Neural progenitor cell (in vitro differentiated cells): ENCODE data around the gene FKBP14. TPM values are rescaled to one million over a fixed set of nuclear protein-coding genes. Genes with fewer than 3 reads are reported as not detected.

Source experiments
- DNase-seq: peaks from one replicate; pipeline ENCODE4 v3.0.0-alpha.2; 2016; ENCODE audit warnings: low spot score
- H2AFZ ChIP-seq: fragments of 200-600 bp; sonication (generic); replicated peaks from 2 replicates; pipeline ENCODE4 v1.6.1; 2016; ENCODE audit warnings: antibody characterized with exemption
- H3F3A ChIP-seq: fragments of 200-600 bp; sonication (generic); 2 replicates; pipeline ENCODE4 v1.6.1; 2016; ENCODE audit warnings: antibody characterized with exemption, low read depth
- H3K27ac ChIP-seq: fragments of 200-600 bp; sonication (generic); 2 replicates; pipeline ENCODE4 v1.5.1; 2016; ENCODE audit warnings: mild to moderate bottlenecking
- H3K27me3 ChIP-seq: fragments of 200-600 bp; sonication (generic); 2 replicates; pipeline ENCODE4 v1.6.1; 2016; ENCODE audit warnings: mild to moderate bottlenecking, moderate library complexity
- H3K36me3 ChIP-seq: fragments of 200-600 bp; sonication (generic); 2 replicates; pipeline ENCODE4 v1.5.1; 2016
- H3K4me1 ChIP-seq: fragments of 200-600 bp; sonication (generic); 2 replicates; pipeline ENCODE4 v1.6.1; 2016; ENCODE audit warnings: mixed run types
- H3K4me2 ChIP-seq: fragments of 200-600 bp; sonication (generic); 2 replicates; pipeline ENCODE4 v1.6.1; 2016
- H3K4me3 ChIP-seq: fragments of 200-600 bp; sonication (generic); 2 replicates; pipeline ENCODE4 v1.5.1; 2016
- H3K79me2 ChIP-seq: fragments of 200-600 bp; sonication (generic); 2 replicates; pipeline ENCODE4 v1.6.1; 2016; ENCODE audit warnings: low read depth
- H3K9ac ChIP-seq: fragments of 200-600 bp; sonication (generic); 2 replicates; pipeline ENCODE4 v1.6.1; 2016
- H3K9me3 ChIP-seq: fragments of 200-600 bp; sonication (generic); 2 replicates; pipeline ENCODE4 v1.5.1; 2016; ENCODE audit warnings: low read depth
- H4K20me1 ChIP-seq: fragments of 200-600 bp; sonication (generic); 2 replicates; pipeline ENCODE4 v1.6.1; 2016; ENCODE audit warnings: low read depth
- H3K27ac Mint-ChIP-seq: 3 replicates; pipeline ENCODE4 v1.8.0; 2021; ENCODE audit warnings: mixed read lengths
- H3K27me3 Mint-ChIP-seq: 2 replicates; pipeline ENCODE4 v1.8.0; 2022; ENCODE audit warnings: low read depth, mild to moderate bottlenecking, inconsistent platforms, moderate library complexity, mixed read lengths; ENCODE audit not compliant: insufficient read depth
- H3K36me3 Mint-ChIP-seq: 3 replicates; pipeline ENCODE4 v1.8.0; 2021; ENCODE audit warnings: mixed read lengths
- H3K4me1 Mint-ChIP-seq: 3 replicates; pipeline ENCODE4 v1.8.0; 2021; ENCODE audit warnings: mixed read lengths
- H3K4me3 Mint-ChIP-seq: 3 replicates; pipeline ENCODE4 v1.8.0; 2021; ENCODE audit warnings: mild to moderate bottlenecking, moderate library complexity, mixed read lengths
- H3K9me3 Mint-ChIP-seq: 3 replicates; pipeline ENCODE4 v1.8.0; 2020; ENCODE audit warnings: mixed read lengths
- EZH2 ChIP-seq: fragments of 200-600 bp; sonication (generic); IDR thresholded peaks from 2 replicates; pipeline ENCODE4 v1.6.1; 2017; ENCODE audit warnings: antibody characterized with exemption, mild to moderate bottlenecking, moderate library complexity
- EZH2phosphoT487 ChIP-seq: fragments of 200-600 bp; sonication (generic); IDR thresholded peaks from 2 replicates; pipeline ENCODE4 v1.6.1; 2017; ENCODE audit warnings: antibody characterized with exemption
- total RNA-seq: library from RNA; depleted of rRNA; stranded (reverse); fragments of >200 nt; gene quantifications from 2 replicates; pipeline ENCODE4 v1.2.3, GENCODE V29; 2015; ENCODE audit warnings: low replicate concordance
- TF ChIP-seq, protein P1 (sequence below): fragments of 200-600 bp; sonication (generic); IDR thresholded peaks from 2 replicates; pipeline ENCODE4 v1.5.1; 2017; ENCODE audit warnings: antibody characterized with exemption, mild to moderate bottlenecking

Gene FKBP14
- total RNA-seq, 1 donor from 2014 or later, result 4.5 TPM

DNA sequence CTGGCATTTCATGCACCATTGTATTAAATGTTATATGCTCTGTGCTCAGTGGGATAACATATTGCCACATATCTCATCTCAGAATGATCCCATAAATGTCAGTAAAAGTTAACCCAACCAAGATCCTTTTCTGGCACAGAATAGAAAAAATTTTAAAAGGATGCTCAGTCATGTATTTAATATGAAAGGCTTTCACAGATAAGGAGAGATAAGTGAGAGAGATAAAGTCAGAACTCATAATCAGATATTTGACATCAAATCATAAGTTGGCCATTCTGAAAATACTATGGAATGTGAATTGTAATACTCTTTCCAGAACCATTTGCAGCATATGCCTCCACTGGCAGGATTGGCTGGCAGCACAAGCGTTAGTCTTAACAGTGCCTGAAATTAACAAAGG is 40.2 kb upstream of the FKBP14 start:
- peaks cover 3% of the 10 kb centered on the region for H3F3A ChIP-seq
- H3K27ac ChIP-seq, result no peak overlapping the region
- H3K9me3 ChIP-seq, result no peaks in the 10 kb centered on the region
- DNase-seq, result no peak
- peaks cover 9% of the 10 kb centered on the region for H3K36me3 ChIP-seq
- Mint-ChIP-seq H3K4me1 (peaks cover 6% of the 10 kb centered on the region), H3K36me3 (peaks cover 38% of the 10 kb centered on the region), H3K27ac (no peak overlapping the region), H3K4me3 (no peak overlapping the region), H3K9me3 (no peaks in the 10 kb centered on the region), H3K27me3 (peaks cover 2% of the 10 kb centered on the region)
- no peak overlapping the region for H3K4me2 ChIP-seq
- no peaks in the 10 kb centered on the region for H3K27me3 ChIP-seq
- no peak overlapping the region for H2AFZ ChIP-seq
- peaks cover 3% of the 10 kb centered on the region for H3K79me2 ChIP-seq
- no peak overlapping the region for H3K4me3 ChIP-seq
- H3K9ac ChIP-seq, result no peak overlapping the region
- peaks cover 26% of the 10 kb centered on the region for H4K20me1 ChIP-seq
- TF ChIP-seq EZH2, result no peak
- TF ChIP-seq, protein P1, sequence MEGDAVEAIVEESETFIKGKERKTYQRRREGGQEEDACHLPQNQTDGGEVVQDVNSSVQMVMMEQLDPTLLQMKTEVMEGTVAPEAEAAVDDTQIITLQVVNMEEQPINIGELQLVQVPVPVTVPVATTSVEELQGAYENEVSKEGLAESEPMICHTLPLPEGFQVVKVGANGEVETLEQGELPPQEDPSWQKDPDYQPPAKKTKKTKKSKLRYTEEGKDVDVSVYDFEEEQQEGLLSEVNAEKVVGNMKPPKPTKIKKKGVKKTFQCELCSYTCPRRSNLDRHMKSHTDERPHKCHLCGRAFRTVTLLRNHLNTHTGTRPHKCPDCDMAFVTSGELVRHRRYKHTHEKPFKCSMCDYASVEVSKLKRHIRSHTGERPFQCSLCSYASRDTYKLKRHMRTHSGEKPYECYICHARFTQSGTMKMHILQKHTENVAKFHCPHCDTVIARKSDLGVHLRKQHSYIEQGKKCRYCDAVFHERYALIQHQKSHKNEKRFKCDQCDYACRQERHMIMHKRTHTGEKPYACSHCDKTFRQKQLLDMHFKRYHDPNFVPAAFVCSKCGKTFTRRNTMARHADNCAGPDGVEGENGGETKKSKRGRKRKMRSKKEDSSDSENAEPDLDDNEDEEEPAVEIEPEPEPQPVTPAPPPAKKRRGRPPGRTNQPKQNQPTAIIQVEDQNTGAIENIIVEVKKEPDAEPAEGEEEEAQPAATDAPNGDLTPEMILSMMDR, result no peak
- no peak for TF ChIP-seq EZH2phosphoT487
- H3K4me1 ChIP-seq, result no peaks in the 10 kb centered on the region

DNA sequence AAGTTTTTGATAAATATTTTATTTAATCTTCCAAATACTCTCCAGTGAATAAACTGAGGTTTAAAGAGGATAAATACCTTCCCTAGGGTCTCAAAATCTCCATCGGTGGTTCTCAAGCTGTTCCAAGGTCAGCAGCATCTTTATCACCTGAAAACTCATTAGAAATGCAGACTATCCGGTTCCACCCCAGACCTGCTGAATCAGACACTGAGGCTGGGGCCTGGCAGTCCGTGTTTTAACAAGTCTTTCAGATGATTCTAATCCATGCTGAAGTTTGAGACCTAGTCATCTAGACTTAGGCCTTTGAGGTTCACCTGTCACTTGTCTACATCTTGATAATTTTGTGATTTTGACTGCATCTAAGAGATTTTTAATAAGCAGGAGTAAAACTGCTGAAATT is 39.2 kb upstream of the FKBP14 start:
- TF ChIP-seq, protein P1, result no peak
- no peak for TF ChIP-seq EZH2
- no peak for TF ChIP-seq EZH2phosphoT487
- no peak overlapping the region for H2AFZ ChIP-seq
- H4K20me1 ChIP-seq, result peaks cover 26% of the 10 kb centered on the region
- H3K9ac ChIP-seq, result no peak overlapping the region
- Mint-ChIP-seq H3K4me1 (peaks cover 6% of the 10 kb centered on the region), H3K9me3 (no peaks in the 10 kb centered on the region), H3K27me3 (peaks cover 2% of the 10 kb centered on the region), H3K4me3 (no peak overlapping the region), H3K36me3 (peaks cover 33% of the 10 kb centered on the region), H3K27ac (no peak overlapping the region)
- no peak for DNase-seq
- H3K79me2 ChIP-seq, result peaks cover 3% of the 10 kb centered on the region
- H3K4me3 ChIP-seq, result no peak overlapping the region
- H3K4me2 ChIP-seq, result no peak overlapping the region
- no peak overlapping the region for H3K27ac ChIP-seq
- H3K9me3 ChIP-seq, result no peaks in the 10 kb centered on the region
- H3F3A ChIP-seq, result peaks cover 9% of the 10 kb centered on the region
- H3K36me3 ChIP-seq, result peaks cover 9% of the 10 kb centered on the region
- no peaks in the 10 kb centered on the region for H3K27me3 ChIP-seq
- H3K4me1 ChIP-seq, result no peaks in the 10 kb centered on the region

DNA sequence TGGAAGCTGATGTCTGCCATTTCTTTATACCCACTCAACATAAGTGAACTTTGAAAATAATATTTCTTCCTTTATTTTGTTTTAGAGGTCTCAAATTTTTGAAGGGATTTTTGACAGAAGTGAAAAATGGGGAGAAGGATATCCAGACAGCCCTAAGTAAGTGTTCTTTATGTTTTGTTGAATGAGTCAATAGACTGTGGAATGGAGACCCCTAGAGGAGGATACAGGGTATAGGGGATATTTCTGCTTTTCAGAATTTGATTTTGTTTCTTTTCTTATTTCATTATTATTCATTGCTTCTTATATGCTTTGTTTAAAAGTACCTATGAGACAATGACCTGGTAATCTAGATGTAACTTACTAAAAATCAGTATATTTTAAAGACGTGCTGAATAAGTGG is 36.1 kb upstream of the FKBP14 start:
- no peak overlapping the region for H3K9ac ChIP-seq
- no peak overlapping the region for H3K27ac ChIP-seq
- H3K79me2 ChIP-seq, result no peaks in the 10 kb centered on the region
- H3K4me1 ChIP-seq, result no peaks in the 10 kb centered on the region
- H3F3A ChIP-seq, result peaks cover 14% of the 10 kb centered on the region
- Mint-ChIP-seq H3K27ac (no peak overlapping the region), H3K4me1 (peaks cover 6% of the 10 kb centered on the region), H3K27me3 (peaks cover 2% of the 10 kb centered on the region), H3K36me3 (peaks cover 41% of the 10 kb centered on the region), H3K4me3 (no peak overlapping the region), H3K9me3 (peaks cover 2% of the 10 kb centered on the region)
- peak; percentile 10 for DNase-seq
- peaks cover 25% of the 10 kb centered on the region for H3K36me3 ChIP-seq
- no peak overlapping the region for H3K4me2 ChIP-seq
- H3K27me3 ChIP-seq, result no peaks in the 10 kb centered on the region
- H3K4me3 ChIP-seq, result no peak overlapping the region
- H4K20me1 ChIP-seq, result peaks cover 16% of the 10 kb centered on the region
- TF ChIP-seq, protein P1, result peak; percentile 65
- TF ChIP-seq EZH2phosphoT487, result no peak
- no peak for TF ChIP-seq EZH2
- no peaks in the 10 kb centered on the region for H3K9me3 ChIP-seq
- H2AFZ ChIP-seq, result no peak overlapping the region
